Measurements from ENCODE around the gene RTF1.
A peak's percentile ranks its signal among the peaks of the same experiment; 100 is the strongest.

The RTF1 gene

DNA sequence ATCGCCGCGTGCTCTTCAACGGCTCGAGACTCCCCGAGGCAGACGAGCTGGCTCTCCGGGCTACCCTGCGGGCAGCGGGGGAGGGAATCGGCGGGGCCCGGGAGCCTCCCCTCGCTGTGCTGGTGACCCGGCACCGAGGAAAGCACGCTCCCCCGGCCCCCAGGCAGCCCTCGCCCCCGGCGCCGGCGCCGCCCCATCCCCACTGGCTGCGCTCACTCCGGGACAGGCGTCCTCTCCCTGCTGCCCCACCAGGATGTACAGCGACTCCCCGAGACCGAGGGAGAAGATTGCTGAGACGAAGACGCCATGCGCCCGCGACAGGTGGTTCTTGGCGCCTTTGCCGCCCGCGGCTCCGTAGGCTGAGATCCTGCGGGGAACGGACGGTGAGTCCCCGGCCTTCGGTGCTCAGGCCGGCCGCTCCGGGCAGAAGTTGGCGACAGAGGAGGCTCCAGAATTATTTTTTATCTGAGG, 95.0 kb downstream of the RTF1 start:
- Histone ChIP-seq H3K27me3 (ENCODE audit: control insufficient read depth in 1 of 2, insufficient read depth in 2 of 2, low read length in 2 of 2) (peaks cover 19 to 32% of the 10 kb centered on the region in 2 donors), H3K36me3 (ENCODE audit: insufficient read depth, low read length) (no peaks in the 10 kb centered on the region), H3K4me1 (ENCODE audit: insufficient read depth, low read length) (peaks cover 15% of the 10 kb centered on the region), H3K9me3 (ENCODE audit: low read length) (no peaks in the 10 kb centered on the region), H3K4me3 (ENCODE audit: low read depth in 1 of 2, low read length in 2 of 2) (peak overlapping the region in 1 of 2 donors; percentile 55), H3K27ac (ENCODE audit: low read depth, low read length) (no peak overlapping the region), H3K9ac (ENCODE audit: low read length) (no peak overlapping the region)

DNA sequence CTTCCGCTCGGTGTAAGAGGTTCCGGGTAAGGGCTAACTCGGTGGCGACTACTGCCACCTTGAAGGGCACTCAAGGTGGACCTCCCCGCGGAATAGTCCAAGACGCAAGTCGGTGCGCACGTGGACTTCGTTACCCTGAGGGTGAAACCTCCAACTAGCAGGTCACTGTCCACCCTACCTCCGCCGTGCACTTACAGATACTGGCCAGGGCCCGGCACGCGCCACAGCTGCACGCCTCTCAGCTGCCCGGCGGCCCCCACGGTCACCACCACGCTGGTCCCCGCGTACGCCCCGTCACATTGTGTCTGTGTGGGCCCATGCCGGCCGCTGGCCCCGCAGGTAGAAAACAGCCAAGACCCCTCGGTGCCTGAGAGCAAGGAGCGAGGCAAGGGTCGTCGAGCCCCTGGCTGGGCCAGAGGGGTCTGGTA, 95.6 kb downstream of the RTF1 start:
- Histone ChIP-seq H3K27ac (ENCODE audit: low read depth, low read length) (no peak overlapping the region), H3K36me3 (ENCODE audit: insufficient read depth, low read length) (no peaks in the 10 kb centered on the region), H3K9me3 (ENCODE audit: low read length) (no peaks in the 10 kb centered on the region), H3K4me3 (ENCODE audit: low read depth in 1 of 2, low read length in 2 of 2) (peak overlapping the region; percentile 47 to 55), H3K27me3 (ENCODE audit: control insufficient read depth in 1 of 2, insufficient read depth in 2 of 2, low read length in 2 of 2) (peaks cover 19 to 32% of the 10 kb centered on the region in 2 donors), H3K4me1 (ENCODE audit: insufficient read depth, low read length) (peaks cover 15% of the 10 kb centered on the region), H3K9ac (ENCODE audit: low read length) (no peak overlapping the region)

GRCh38 chr15:41512940-41513505, 96.1 kb downstream of the RTF1 start:
- H3K27ac ChIP-seq (ENCODE audit: low read depth, low read length): no peak overlapping the region
- H3K36me3 ChIP-seq (ENCODE audit: insufficient read depth, low read length): peaks cover 1% of the 10 kb centered on the region
- H3K4me3 ChIP-seq (ENCODE audit: low read depth in 1 of 2, low read length in 2 of 2): peak overlapping the region; percentile 47 to 55
- H3K27me3 ChIP-seq (ENCODE audit: control insufficient read depth in 1 of 2, insufficient read depth in 2 of 2, low read length in 2 of 2): peaks cover 19 to 32% of the 10 kb centered on the region in 2 donors
- H3K9ac ChIP-seq (ENCODE audit: low read length): no peak overlapping the region
- H3K9me3 ChIP-seq (ENCODE audit: low read length): no peaks in the 10 kb centered on the region
- H3K4me1 ChIP-seq (ENCODE audit: insufficient read depth, low read length): peaks cover 15% of the 10 kb centered on the region

- Histone ChIP-seq H3K36me3 (ENCODE audit: insufficient read depth, low read length) (peaks cover 4% of the 10 kb centered on the region), H3K9ac (ENCODE audit: low read length) (no peak within 1 kb of the TSS), H3K27ac (ENCODE audit: low read depth, low read length) (no peak within 1 kb of the TSS), H3K27me3 (ENCODE audit: control insufficient read depth in 1 of 2, insufficient read depth in 2 of 2, low read length in 2 of 2) (peaks cover 19 to 32% of the 10 kb centered on the region in 2 donors), H3K9me3 (ENCODE audit: low read length) (no peaks in the 10 kb centered on the region), H3K4me3 (ENCODE audit: low read depth in 1 of 2, low read length in 2 of 2) (peak within 1 kb of the TSS; percentile 47 to 55), H3K4me1 (ENCODE audit: insufficient read depth, low read length) (peaks cover 15% of the 10 kb centered on the region)
Observed at GRCh38 chr15:41513506-41514227, 96.8 kb downstream of the RTF1 start, which contains the start of gene LTK. LTK (minus strand) TSS chr15:41513827; CDS start chr15:41513709, 118 bp downstream.

- Histone ChIP-seq H3K36me3 (ENCODE audit: insufficient read depth, low read length) (peaks cover 4% of the 10 kb centered on the region), H3K9ac (ENCODE audit: low read length) (no peak overlapping the region), H3K27me3 (ENCODE audit: control insufficient read depth in 1 of 2, insufficient read depth in 2 of 2, low read length in 2 of 2) (peaks cover 8 to 12% of the 10 kb centered on the region in 2 donors), H3K4me3 (ENCODE audit: low read depth in 1 of 2, low read length in 2 of 2) (no peak overlapping the region), H3K27ac (ENCODE audit: low read depth, low read length) (no peak overlapping the region), H3K9me3 (ENCODE audit: low read length) (no peaks in the 10 kb centered on the region), H3K4me1 (ENCODE audit: insufficient read depth, low read length) (peaks cover 9% of the 10 kb centered on the region)
Observed at GRCh38 chr15:41517895-41518449, 101.1 kb downstream of the RTF1 start.

DNA sequence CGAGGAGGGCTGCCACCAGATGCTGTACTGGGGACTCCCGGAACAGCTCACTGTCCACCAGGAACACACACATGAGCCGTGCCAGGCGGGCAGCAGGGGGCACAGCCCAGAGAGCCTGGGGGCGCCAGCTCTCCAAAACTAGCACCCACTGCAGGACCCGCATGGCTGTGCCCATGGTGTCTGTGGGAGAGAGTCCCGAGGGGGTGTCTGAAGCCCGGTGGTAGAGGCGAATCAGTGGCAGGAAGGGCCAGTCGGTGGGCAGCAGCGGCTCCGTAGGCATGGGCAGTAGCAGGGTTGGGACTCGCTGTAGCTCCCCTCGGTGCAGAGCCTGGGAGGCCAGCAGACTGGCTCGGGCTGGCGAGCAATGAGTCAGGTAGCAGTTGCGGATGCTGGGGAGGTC, 103.7 kb downstream of the RTF1 start:
- Histone ChIP-seq H3K27ac (ENCODE audit: low read depth, low read length) (no peak overlapping the region), H3K9ac (ENCODE audit: low read length) (no peak overlapping the region), H3K9me3 (ENCODE audit: low read length) (no peaks in the 10 kb centered on the region), H3K4me3 (ENCODE audit: low read depth in 1 of 2, low read length in 2 of 2) (no peak overlapping the region), H3K27me3 (ENCODE audit: control insufficient read depth in 1 of 2, insufficient read depth in 2 of 2, low read length in 2 of 2) (no peaks in the 10 kb centered on the region), H3K4me1 (ENCODE audit: insufficient read depth, low read length) (no peaks in the 10 kb centered on the region), H3K36me3 (ENCODE audit: insufficient read depth, low read length) (peaks cover 4% of the 10 kb centered on the region)

- Histone ChIP-seq H3K9me3 (ENCODE audit: low read length) (no peaks in the 10 kb centered on the region), H3K36me3 (ENCODE audit: insufficient read depth, low read length) (peaks cover 11% of the 10 kb centered on the region), H3K9ac (ENCODE audit: low read length) (no peak overlapping the region), H3K4me1 (ENCODE audit: insufficient read depth, low read length) (no peaks in the 10 kb centered on the region), H3K27ac (ENCODE audit: low read depth, low read length) (no peak overlapping the region), H3K4me3 (ENCODE audit: low read depth in 1 of 2, low read length in 2 of 2) (no peak overlapping the region), H3K27me3 (ENCODE audit: control insufficient read depth in 1 of 2, insufficient read depth in 2 of 2, low read length in 2 of 2) (no peaks in the 10 kb centered on the region)
Observed at GRCh38 chr15:41521614-41522013, 104.7 kb downstream of the RTF1 start.

DNA sequence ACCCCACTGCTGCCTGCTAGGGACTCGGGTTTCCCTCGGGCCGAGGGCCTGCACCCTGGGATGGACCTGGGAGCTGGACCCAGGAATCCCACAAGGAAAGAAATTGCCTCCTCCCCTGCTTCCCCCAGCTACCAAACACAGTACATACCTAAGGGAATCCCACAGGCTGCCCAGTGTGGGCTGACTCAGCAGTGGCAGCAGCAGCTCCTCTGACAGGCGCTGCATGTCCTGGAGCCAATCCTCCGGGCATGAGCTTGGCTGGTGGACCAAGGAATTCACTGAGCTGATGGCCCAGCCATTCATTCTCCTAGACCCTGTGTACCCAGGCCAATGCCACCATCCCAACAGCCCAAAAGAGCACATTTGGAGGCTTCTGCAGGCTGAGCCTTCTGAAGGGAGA, 106.2 kb downstream of the RTF1 start:
- no peak overlapping the region for H3K27ac ChIP-seq (ENCODE audit: low read depth, low read length)

DNA sequence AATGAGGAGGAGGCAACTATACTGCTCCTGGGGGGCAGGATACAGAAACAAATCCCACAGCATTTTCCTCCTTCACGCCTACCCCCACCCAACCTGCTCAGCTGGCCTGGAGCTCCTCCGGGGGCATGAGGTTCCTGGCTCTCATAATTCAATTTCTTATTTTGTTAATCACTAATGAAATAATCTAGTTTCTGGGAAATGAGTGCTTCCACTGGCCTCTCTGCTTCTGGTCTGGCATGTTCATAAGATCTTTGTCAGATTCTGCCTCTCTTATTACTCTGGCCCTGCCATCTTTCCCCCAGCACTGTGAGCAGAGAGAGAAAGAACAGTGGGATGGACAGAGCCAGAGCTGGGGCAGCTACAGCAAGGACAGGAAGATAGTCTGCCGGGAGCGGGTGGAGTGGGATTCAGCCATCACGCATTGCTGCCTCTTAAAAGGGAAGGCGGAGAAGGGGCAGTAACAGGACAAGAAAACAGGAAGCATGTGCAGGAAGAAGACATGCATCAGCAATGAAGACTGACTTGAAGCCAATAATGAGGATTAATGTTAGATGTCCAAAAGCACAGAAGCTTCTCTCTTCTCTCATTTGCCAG, 113.6 kb downstream of the RTF1 start:
- H3K9ac ChIP-seq (ENCODE audit: low read length): no peak overlapping the region
- no peaks in the 10 kb centered on the region for H3K9me3 ChIP-seq (ENCODE audit: low read length)
- no peak overlapping the region for H3K27ac ChIP-seq (ENCODE audit: low read depth, low read length)
- no peaks in the 10 kb centered on the region for H3K27me3 ChIP-seq (ENCODE audit: control insufficient read depth in 1 of 2, insufficient read depth in 2 of 2, low read length in 2 of 2)
- no peak overlapping the region for H3K4me3 ChIP-seq (ENCODE audit: low read depth in 1 of 2, low read length in 2 of 2)
- no peaks in the 10 kb centered on the region for H3K4me1 ChIP-seq (ENCODE audit: insufficient read depth, low read length)
- H3K36me3 ChIP-seq (ENCODE audit: insufficient read depth, low read length): peaks cover 66% of the 10 kb centered on the region

More for the DNA sequence above, 106.2 kb downstream of the RTF1 start:
- Histone ChIP-seq H3K4me1 (ENCODE audit: insufficient read depth, low read length) (no peaks in the 10 kb centered on the region), H3K27me3 (ENCODE audit: control insufficient read depth in 1 of 2, insufficient read depth in 2 of 2, low read length in 2 of 2) (no peaks in the 10 kb centered on the region), H3K4me3 (ENCODE audit: low read depth in 1 of 2, low read length in 2 of 2) (no peak overlapping the region), H3K9me3 (ENCODE audit: low read length) (no peaks in the 10 kb centered on the region), H3K36me3 (ENCODE audit: insufficient read depth, low read length) (peaks cover 24% of the 10 kb centered on the region), H3K9ac (ENCODE audit: low read length) (no peak overlapping the region)
